Glomerular endothelial cell (primary cell): ENCODE results near the gene VEGFA. TPM values are rescaled to one million over a fixed set of nuclear protein-coding genes. Genes with fewer than 3 reads are reported as not detected.

Experiments
- DNase-seq: peaks from one replicate; pipeline ENCODE4 v3.0.0-alpha.2; 2011; ENCODE audit warnings: low read depth, low spot score; ENCODE audit errors: extremely low read depth
- total RNA-seq: library from RNA; depleted of rRNA; stranded (reverse); fragments of >200 nt; gene quantifications from 2 replicates; pipeline ENCODE4 v1.2.3, GENCODE V29; 2015

The VEGFA gene
- total RNA-seq, 1 donor from 2014 or later = 28.0 TPM

DNA sequence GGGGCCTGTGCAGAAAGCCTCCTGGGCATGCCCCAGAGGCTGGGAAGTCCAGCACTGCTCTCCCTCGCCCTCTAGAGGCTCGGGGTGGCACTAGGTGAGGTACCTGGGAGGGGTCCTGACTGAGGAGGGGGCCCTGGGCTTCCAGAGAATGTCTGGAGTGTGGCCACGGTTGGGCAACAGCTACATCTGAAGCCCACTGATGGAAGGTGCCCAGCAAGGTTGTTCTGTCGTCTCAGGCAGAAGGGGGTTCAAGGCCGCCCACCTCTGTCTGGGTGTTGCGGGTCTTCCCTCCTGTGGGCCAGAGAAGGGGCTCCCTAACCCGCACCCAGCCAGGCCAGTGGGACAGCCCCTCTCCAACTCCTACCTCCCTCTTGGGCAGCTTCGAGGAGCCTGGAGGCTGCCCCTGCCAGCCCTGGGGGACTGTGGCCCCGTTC is 11.4 kb upstream of the VEGFA start:
- no peak for DNase-seq

- no peak for DNase-seq
Measured at GRCh38 chr6:43759136-43759906, 10.7 kb upstream of the VEGFA start.

DNA sequence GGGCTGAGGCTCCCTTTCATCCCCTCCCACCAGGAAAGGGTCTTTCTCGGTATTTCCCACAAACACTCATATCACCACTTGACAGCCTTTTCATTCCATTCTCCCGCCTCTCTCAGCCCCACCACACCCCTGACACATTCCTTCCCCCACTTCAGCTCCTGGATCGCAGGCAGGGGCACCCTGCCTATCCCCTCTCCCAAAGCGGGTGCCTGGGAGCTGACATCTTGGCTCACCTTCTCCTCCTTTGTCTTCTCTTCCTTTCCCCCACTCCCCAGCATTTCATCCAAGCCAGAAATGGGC is 10.2 kb upstream of the VEGFA start:
- DNase-seq = no peak

GRCh38 chr6:43760210-43761168 is 9.5 kb upstream of the VEGFA start:
- no peak for DNase-seq

GRCh38 chr6:43761666-43762409 is 8.2 kb upstream of the VEGFA start:
- DNase-seq = no peak

GRCh38 chr6:43762410-43762768 is 7.6 kb upstream of the VEGFA start:
- DNase-seq = no peak

- DNase-seq = no peak
Measured at GRCh38 chr6:43762966-43763695, 6.9 kb upstream of the VEGFA start.

DNA sequence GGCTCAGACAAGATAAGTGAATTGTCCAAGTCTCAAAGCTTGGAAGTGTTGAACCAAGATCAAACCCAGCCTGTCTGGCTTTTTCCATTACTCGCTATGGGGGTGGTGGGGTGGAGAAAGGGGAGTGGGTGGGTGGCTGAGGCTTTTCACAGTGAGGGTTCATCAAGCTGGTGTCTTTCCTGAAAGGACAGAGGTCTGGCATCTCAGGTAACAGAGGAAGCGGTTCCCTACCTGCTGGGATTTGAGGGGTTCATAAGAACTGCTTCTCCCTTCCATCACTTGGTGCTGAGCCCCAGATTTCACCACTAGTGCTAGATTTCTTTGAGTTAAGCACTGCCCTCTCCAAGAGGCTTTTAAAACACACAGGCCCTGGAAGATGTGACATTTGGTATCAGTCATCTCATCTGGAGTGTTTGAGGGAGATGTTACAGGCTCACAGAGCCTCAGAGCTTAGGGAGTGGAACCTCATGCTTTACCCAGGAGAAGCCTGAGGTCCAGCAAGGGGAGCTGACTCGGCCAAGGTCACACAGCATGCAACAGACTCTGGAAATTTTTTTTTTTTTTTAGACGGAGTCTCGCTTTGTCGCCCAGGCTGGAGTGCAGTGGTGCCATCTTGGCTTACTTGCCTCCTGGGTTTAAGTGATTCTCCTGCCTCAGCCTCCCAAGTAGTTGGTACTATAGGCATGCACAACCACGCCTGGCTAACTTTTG is 6.0 kb upstream of the VEGFA start:
- DNase-seq = no peak

DNA sequence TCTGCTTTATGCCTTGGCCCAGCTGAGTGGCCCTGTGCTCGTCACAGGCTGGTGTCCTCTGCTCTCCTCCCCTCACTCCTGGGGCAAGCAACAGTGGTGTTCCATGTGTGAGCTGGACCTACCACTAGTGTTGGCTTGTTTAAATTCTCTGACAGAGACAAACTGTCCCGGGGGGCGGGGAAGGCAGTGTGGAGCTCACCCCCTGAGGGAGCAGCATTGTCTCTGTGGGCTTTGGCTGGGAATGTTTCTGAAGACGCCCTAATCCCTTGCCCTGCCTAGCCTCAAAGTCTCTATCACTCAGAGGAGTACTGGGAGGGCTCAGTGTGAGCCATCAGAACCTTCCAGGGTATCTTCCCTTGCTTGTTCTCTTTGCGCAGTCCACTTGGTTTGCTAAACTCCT is 5.2 kb upstream of the VEGFA start:
- DNase-seq = no peak

GRCh38 chr6:43765776-43766499 is 4.1 kb upstream of the VEGFA start:
- no peak for DNase-seq

- DNase-seq = no peak
Measured at GRCh38 chr6:43766500-43766853, 3.5 kb upstream of the VEGFA start.

- DNase-seq = no peak
Measured at GRCh38 chr6:43766964-43767461, 3.0 kb upstream of the VEGFA start.

- DNase-seq = no peak
Measured at GRCh38 chr6:43767553-43768505, 2.2 kb upstream of the VEGFA start.

DNA sequence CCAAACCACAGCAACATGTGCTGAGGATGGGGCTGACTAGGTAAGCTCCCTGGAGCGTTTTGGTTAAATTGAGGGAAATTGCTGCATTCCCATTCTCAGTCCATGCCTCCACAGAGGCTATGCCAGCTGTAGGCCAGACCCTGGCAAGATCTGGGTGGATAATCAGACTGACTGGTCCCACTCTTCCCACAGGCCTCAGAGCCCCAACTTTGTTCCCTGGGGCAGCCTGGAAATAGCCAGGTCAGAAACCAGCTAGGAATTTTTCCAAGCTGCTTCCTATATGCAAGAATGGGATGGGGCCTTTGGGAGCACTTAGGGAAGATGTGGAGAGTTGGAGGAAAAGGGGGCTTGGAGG is 1.5 kb upstream of the VEGFA start:
- DNase-seq = no peak

DNA sequence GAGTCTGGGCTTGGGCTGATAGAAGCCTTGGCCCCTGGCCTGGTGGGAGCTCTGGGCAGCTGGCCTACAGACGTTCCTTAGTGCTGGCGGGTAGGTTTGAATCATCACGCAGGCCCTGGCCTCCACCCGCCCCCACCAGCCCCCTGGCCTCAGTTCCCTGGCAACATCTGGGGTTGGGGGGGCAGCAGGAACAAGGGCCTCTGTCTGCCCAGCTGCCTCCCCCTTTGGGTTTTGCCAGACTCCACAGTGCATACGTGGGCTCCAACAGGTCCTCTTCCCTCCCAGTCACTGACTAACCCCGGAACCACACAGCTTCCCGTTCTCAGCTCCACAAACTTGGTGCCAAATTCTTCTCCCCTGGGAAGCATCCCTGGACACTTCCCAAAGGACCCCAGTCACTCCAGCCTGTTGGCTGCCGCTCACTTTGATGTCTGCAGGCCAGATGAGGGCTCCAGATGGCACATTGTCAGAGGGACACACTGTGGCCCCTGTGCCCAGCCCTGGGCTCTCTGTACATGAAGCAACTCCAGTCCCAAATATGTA is 957 bp upstream of the VEGFA start:
- no peak for DNase-seq

- no peak for DNase-seq
Measured at GRCh38 chr6:43770372-43771209, 580 bp downstream of the VEGFA start.

GRCh38 chr6:43771210-43771857 is 1.3 kb downstream of the VEGFA start:
- DNase-seq = no peak
